GM12891 (cell line): ENCODE results near the gene OXCT2.
"Not testable (repeated sequence)": the region's sequence is repeated elsewhere in the genome, so short reads cannot be mapped to it uniquely, and the experiment has no call there.

ENCODE experiments used
- DNase-seq: peaks from one replicate; pipeline ENCODE4 v3.0.0; 2011; ENCODE audit warnings: low spot score; ENCODE audit not compliant: insufficient read length
- FAIRE-seq: peaks from 2 replicates; lab custom pipeline; 2011; peaks lifted over from hg19 to GRCh38; lab: Jason Lieb, UNC
- PAX5 ChIP-seq: IDR thresholded peaks from 2 replicates; pipeline ENCODE4 v1.6.1; 2011; ENCODE audit warnings: low read length, moderate library complexity, mild to moderate bottlenecking; ENCODE audit not compliant: insufficient read depth, severe bottlenecking
- POLR2A ChIP-seq: IDR thresholded peaks from 2 replicates; pipeline ENCODE4 v1.6.1; 2011; ENCODE audit warnings: low read depth, low read length, control low read depth
- POLR2AphosphoS5 ChIP-seq: IDR thresholded peaks from 2 replicates; pipeline ENCODE4 v1.6.1; 2011; ENCODE audit warnings: low read depth, low read length, control low read depth
- POU2F2 ChIP-seq: IDR thresholded peaks from 2 replicates; pipeline ENCODE4 v1.6.1; 2011; ENCODE audit warnings: low read depth, mild to moderate bottlenecking, control low read depth, low read length, moderate library complexity
- SPI1 ChIP-seq: IDR thresholded peaks from 2 replicates; pipeline ENCODE4 v1.6.1; 2011; ENCODE audit warnings: low read depth, low read length, control low read depth
- TAF1 ChIP-seq: IDR thresholded peaks from 2 replicates; pipeline ENCODE4 v1.6.1; 2011; ENCODE audit warnings: low read depth, low read length, control low read depth

OXCT2 gene

GRCh38 chr1:39802496-39803260 is 31.5 kb upstream of the OXCT2 start:
- TF ChIP-seq PAX5: no peak
- no peak for TF ChIP-seq POLR2A
- TF ChIP-seq TAF1: no peak
- no peak for TF ChIP-seq SPI1
- TF ChIP-seq POU2F2: no peak
- no peak for TF ChIP-seq POLR2AphosphoS5
- FAIRE-seq (no peak), DNase-seq (no peak)

DNA sequence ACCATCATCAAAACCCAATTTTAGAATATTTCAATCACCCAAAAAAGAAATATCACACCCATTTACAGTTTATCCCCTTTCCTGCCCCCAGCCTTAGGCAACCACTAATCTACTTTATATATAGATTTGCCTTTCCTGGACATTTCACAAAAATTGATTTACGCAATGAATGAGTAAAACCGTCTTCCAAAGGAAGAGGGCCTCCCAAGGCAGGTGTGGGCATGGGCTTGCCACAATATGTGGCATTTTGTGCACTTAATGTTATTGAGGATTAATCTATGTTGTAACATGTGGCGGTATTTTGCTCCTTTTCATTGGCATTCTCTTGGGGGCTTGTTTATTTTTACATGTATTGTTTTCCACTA is 29.3 kb upstream of the OXCT2 start:
- DNase-seq: no peak
- TF ChIP-seq TAF1 (no peak), SPI1 (no peak), POLR2AphosphoS5 (no peak), POU2F2 (no peak), PAX5 (no peak), POLR2A (no peak)
- FAIRE-seq: no peak

- peak; percentile 62 for DNase-seq
- no peak for FAIRE-seq
- TF ChIP-seq TAF1 (no peak), PAX5 (no peak), POLR2A (no peak), POU2F2 (no peak), POLR2AphosphoS5 (no peak), SPI1 (no peak)
These were observed 28.8 kb upstream of the OXCT2 start for GRCh38 chr1:39799770-39800470.

GRCh38 chr1:39798859-39799769 is 28.0 kb upstream of the OXCT2 start:
- TF ChIP-seq SPI1 (peak; percentile 90), TAF1 (peak; percentile 48; the same call in 1 of the 2 replicates), POU2F2 (peak; percentile 44; the same call in 1 of the 2 replicates)
- FAIRE-seq (peak; percentile 100), DNase-seq (peak; percentile 72)

DNA sequence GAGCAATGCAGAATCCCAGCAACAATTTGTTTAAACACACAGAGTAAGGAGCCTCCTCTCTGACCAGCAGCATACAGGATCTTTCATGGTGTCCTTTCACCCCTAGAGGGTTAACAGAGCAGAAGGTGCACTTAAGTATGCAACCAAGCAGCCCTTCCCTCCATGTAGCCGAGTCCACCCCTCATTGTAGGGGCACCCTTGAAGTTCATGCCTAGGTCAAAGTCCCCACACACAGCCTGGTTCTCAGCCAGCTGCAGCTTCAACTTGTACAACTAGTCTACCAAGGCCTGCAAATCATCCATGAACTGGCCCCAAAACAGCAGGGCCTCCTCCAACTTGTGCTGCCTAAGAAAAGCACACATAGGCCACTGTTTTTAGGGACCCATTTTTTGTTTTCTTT is 24.5 kb upstream of the OXCT2 start:
- FAIRE-seq: no peak
- TF ChIP-seq TAF1 (no peak), POLR2A (no peak), POLR2AphosphoS5 (no peak), PAX5 (no peak), POU2F2 (no peak), SPI1 (no peak)
- DNase-seq: no peak

- no peak for TF ChIP-seq PAX5
- TF ChIP-seq POLR2AphosphoS5: no peak
- no peak for TF ChIP-seq POU2F2
- no peak for TF ChIP-seq POLR2A
- TF ChIP-seq SPI1: no peak
- no peak for TF ChIP-seq TAF1
- FAIRE-seq (no peak), DNase-seq (no peak)
These were observed 20.7 kb upstream of the OXCT2 start for GRCh38 chr1:39791838-39792237.

- FAIRE-seq (no peak), DNase-seq (no peak)
- TF ChIP-seq POLR2AphosphoS5: no peak
- no peak for TF ChIP-seq TAF1
- TF ChIP-seq SPI1: no peak
- TF ChIP-seq PAX5: no peak
- no peak for TF ChIP-seq POU2F2
- TF ChIP-seq POLR2A: no peak
These were observed 18.5 kb upstream of the OXCT2 start for GRCh38 chr1:39789571-39790110.

GRCh38 chr1:39788758-39789570 is 17.8 kb upstream of the OXCT2 start, which contains the start of gene BMP8B:
TSS of gene BMP8B (minus strand) at chr1:39788865. CDS start at chr1:39788485, 380 bp downstream.
- TF ChIP-seq POLR2A: no peak
- no peak for TF ChIP-seq POLR2AphosphoS5
- TF ChIP-seq TAF1: no peak
- no peak for TF ChIP-seq PAX5
- peak; percentile 93 for FAIRE-seq
- DNase-seq: peak; percentile 57

DNA sequence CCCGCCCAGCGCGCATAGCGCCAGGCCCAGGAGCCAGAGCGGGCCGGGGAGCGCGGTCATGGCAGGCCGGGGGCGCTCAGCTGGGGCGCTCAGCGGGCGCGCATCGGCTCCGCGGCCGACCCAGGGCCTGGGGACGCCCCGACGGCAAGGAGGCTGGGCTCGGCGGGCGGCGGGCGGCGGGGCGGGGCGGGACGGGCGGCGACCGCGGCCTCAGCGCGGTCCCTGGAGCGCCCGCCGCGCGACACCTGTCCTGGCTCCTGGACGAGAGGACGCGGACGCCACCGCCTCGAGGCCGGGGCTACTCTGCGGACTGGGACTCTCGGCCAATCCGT is 17.2 kb upstream of the OXCT2 start:
- DNase-seq (no peak), FAIRE-seq (no peak)
- TF ChIP-seq PAX5 (no peak), POLR2AphosphoS5 (no peak), POLR2A (no peak), TAF1 (no peak), POU2F2 (no peak), SPI1 (no peak)

DNA sequence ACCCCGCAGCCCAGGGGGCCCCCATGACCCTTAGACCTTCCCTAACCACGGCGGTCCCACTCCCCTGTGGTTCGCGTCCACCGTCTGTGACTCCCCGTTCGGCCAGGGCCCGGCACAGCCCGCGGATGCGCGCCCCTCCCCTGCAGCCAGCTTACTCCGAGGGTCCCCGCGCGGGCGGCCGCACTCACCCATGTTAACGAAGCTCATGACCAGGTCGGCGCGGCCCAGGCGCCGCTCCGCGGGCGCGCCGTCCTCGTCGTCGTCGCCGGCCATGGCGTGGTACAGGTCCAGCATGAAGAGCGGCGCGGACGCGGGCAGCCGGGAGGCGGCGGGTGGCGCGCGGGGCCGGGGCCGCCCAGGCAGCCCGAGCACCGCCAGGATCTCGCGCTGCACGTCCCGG is 16.8 kb upstream of the OXCT2 start:
- not testable (repeated sequence) for FAIRE-seq

More for the DNA sequence above, 16.8 kb upstream of the OXCT2 start:
- not testable (repeated sequence) for DNase-seq
